ELF-1 (cell line): ENCODE data around the gene DEPDC5.

Source experiments
- DNase-seq: peaks from one replicate; pipeline ENCODE4 v3.0.0-alpha.2; 2016; ENCODE audit warnings: low read depth, low spot score

Gene DEPDC5

GRCh38 chr22:31895411-31896123 lies 141.7 kb downstream of the DEPDC5 start:
- no peak for DNase-seq

- DNase-seq, result no peak
Measured at GRCh38 chr22:31896472-31896871, 142.7 kb downstream of the DEPDC5 start.

GRCh38 chr22:31897842-31898805 lies 144.3 kb downstream of the DEPDC5 start:
- DNase-seq, result no peak

DNA sequence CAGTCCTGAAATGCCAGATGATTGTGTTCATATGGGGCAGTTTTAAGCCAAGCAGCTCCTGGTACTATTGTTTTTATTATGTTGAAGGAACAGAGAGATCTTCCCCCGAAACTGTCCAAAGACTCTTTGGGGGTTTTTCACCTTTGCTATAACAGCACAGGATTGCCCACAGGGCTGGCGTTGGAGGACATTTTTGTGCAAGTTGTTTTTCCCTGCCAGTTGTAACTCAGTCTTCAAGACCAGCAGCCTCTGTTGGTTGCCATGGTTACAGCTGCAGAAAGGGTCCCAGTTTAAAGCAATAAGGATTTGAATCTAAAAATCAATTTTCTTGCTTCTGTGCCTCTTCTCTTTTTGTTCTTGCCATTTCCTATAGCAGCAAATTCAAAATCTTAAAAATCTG lies 145.1 kb downstream of the DEPDC5 start:
- DNase-seq, result no peak

DNA sequence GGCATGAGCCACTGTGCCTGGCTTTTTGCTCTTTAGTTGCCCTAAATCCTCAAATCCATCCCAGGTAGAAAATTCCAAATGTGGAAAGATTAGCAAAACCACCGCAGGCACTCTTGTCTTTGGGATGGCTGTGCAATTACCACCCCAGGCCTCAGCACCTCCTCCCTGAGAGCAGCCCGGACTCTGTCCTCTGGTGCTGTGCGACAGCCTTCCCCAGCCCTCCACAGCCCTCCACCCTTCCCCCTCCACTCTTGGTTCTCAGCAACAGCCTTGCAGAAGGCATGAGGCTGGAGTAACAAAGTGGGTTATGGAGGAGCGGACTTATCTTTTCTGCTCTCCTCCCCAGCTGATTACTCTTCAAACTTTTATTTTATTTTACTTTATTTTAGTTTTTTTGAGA lies 145.8 kb downstream of the DEPDC5 start:
- DNase-seq, result no peak

GRCh38 chr22:31901388-31902137 lies 147.7 kb downstream of the DEPDC5 start:
- no peak for DNase-seq

GRCh38 chr22:31904651-31905050 lies 150.8 kb downstream of the DEPDC5 start:
- no peak for DNase-seq

DNA sequence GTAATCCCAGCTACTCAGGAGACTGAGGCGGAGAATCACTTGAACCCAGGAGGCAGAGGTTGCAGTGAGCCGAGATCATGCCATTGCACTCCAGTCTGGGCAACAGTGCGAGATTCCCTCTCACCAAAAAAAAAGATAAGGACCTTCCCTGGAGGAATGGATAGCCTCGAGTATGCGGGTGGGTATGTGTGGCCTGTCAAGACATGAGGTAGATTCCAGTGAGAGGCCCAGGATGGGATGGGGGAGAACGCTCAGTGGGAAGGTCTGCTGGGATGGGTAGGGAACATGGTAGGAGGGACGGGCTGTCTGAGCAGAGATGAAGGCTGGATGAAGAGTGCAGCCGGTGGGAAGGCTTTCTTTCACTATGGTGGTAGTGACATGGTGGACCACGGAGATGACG lies 151.5 kb downstream of the DEPDC5 start:
- DNase-seq, result no peak

DNA sequence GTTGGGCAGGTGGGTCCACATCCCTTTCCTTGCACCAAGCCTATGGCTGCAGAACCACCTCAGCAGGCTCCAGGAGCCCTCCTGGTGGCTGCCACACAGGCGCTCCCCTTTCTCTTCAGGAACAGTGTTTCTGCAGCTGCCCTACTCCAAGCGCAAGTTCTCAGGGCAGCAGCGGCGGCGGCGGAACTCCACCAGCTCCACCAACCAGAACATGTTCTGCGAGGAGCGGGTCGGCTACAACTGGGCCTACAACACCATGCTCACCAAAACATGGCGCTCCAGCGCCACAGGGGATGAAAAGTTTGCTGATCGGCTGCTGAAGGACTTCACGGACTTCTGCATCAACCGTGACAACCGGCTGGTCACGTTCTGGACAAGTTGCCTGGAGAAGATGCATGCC lies 152.3 kb downstream of the DEPDC5 start:
- DNase-seq, result no peak

- DNase-seq, result no peak
Measured at GRCh38 chr22:31906569-31906968, 152.8 kb downstream of the DEPDC5 start.

GRCh38 chr22:31909977-31910376 lies 156.2 kb downstream of the DEPDC5 start:
- no peak for DNase-seq

- DNase-seq, result no peak
Measured at GRCh38 chr22:31911565-31912406, 158.0 kb downstream of the DEPDC5 start.

- no peak for DNase-seq
Measured at GRCh38 chr22:31912407-31912743, 158.6 kb downstream of the DEPDC5 start.

- no peak for DNase-seq
Measured at GRCh38 chr22:31915586-31915985, 161.8 kb downstream of the DEPDC5 start.

DNA sequence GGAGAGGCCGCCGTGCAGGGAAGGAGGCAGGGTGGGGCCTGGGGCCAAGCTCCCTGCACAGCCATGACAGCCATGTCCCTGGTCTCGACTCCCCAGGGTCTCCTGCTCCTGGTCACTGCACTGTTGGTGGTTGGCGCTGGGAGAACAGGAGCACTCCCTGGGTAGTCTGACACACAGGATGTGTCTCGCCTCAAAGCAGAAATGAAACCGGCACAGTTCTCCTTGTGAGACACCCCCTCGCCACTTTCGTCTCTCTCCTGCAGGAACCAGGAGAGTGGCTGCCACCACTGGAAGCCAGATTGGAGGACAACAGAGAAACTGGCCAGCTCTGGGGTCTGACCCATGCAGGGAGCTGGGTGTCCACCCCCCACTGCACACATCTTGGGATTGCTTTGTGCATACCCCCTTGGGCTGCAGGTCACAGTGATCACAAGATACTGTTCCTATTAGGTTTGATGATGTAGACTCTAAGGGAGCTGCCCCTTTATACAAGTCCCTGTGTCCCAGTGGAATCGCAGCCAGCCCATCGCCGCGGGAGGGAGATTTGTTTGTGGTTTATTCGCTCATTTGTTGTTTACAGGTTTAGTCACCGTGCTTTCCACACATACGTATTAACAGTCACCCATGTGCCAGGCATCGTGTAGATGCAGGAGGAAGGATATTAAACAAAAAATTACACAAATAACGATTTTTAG lies 163.6 kb downstream of the DEPDC5 start:
- DNase-seq, result no peak

DNA sequence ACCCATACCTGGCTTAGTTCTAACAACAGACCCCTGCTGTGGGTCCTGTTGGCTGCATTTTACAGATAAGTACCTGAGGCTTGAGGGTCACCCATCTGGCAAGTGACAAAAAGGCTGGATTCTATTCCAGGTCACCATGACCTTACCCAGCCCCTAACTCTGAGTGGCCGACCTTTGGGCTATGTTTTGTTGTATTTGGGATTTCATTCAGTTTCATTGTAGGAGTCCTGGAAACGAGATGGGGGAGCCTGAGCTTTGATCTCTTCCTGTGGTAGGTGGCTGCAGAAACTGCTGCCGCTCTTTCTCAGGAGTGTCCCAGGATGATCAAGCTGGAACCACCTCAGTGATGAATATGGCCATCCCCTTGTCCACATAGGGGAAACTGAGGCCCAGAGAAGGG lies 165.9 kb downstream of the DEPDC5 start:
- no peak for DNase-seq

DNA sequence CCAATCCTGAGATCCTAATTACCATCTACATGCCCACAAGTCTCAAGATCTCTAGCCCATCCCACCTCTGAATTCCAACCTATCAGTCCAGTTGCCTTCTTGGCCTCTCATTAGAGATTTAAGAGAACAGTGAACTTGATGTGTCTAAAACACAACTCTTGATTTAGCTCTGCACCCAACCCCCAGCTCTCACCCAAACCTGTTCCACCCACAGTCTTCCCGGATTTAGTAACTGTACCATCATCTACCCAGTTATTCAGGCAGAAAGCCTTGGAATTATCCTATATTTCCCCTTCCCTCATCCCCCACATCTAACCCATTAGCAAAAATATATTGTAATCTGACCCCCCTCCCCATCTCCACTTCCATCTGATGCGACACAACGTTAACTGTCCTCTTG lies 166.5 kb downstream of the DEPDC5 start:
- DNase-seq, result no peak

- DNase-seq, result no peak
Measured at GRCh38 chr22:31921106-31921505, 167.3 kb downstream of the DEPDC5 start.

DNA sequence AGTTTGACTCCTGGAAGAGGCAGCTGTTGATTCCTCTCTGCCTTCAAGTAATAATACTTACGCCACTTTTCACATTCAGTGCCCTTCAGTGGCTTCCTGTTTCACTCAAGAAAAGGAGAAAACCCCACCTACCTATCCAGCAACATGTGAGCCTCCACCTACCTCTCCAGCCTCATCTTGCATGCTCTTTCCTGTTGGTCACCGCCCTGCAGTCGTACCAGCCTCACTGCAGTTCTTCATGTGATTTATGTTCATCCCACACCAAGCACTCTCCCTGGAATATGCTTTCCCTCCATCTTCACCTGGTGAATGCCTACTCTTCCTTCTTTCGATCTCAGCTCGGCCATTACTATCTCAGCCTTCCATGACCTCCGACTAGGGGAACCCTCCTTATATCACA lies 168.7 kb downstream of the DEPDC5 start:
- no peak for DNase-seq

GRCh38 chr22:31923136-31923535 lies 169.3 kb downstream of the DEPDC5 start:
- DNase-seq, result no peak

DNA sequence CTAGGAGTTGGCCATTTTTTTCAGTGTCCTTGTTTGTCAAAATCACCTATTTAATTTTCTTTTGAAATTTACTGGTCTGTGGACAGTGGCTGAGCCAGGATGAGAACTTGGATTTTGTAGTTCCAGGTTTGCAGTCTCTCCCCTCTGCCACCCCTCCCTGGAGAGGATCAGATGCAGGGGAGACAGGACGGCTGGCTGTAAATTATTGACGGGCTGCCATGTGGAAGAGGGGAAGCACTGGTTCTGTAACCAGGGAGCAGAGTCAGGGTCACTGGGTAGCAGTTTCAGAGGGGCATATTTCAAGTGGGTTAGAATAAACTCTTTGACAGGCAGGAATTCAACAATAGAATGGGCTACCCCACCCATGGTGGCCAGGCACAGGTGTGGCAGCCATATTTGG lies 169.9 kb downstream of the DEPDC5 start:
- no peak for DNase-seq
